ENCODE measurements around the gene AFF1.

The AFF1 gene

DNA sequence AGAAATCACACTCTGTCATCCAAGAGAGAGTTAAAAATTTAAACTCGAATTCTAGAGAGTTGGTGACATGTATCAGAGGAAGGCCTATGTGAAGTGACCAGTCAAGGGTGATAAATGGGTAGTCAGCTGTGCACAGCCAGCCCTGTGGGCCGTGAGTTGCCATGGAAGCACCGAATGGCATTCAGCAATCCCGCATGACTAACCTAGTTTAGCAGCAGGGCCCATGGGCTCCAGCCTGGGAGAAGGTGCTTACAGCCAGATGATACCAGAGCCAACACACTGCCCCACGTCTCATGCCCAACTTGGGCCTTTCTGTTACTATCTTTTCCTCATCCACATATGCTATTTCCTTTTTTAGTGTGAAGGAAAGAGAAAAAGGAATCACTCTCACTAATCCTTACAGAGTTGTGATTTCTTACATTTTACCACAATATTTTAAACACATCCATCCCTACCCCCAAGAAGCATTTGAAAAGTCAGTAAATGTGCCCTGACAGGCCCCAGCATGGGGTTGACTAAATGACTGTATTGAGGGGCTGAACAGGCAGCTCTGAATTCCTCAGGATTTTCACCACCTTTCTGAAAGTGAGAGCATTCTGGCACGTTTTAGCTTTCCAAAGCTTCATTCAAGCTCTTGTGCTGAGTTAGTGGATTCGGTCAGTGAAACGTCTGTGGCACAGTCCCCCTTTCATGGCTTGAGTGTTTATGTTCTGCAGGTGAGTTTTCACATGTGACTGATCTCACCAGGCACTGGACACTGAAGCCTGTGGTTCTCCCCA lies 104.2 kb downstream of the AFF1 start:
- no peak for TF ChIP-seq ZBTB7A (IDR thresholded peaks at IDR 0.05; ENCODE audit: low read depth)
- TF ChIP-seq YY1 (IDR thresholded peaks at IDR 0.05; ENCODE audit: low read depth) = no peak
- TF ChIP-seq TEAD4 (IDR thresholded peaks at IDR 0.05) = peak; percentile 84
- TF ChIP-seq, protein P1, sequence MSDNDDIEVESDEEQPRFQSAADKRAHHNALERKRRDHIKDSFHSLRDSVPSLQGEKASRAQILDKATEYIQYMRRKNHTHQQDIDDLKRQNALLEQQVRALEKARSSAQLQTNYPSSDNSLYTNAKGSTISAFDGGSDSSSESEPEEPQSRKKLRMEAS (IDR thresholded peaks at IDR 0.05) = peak; percentile 57
- TF ChIP-seq, protein P2, sequence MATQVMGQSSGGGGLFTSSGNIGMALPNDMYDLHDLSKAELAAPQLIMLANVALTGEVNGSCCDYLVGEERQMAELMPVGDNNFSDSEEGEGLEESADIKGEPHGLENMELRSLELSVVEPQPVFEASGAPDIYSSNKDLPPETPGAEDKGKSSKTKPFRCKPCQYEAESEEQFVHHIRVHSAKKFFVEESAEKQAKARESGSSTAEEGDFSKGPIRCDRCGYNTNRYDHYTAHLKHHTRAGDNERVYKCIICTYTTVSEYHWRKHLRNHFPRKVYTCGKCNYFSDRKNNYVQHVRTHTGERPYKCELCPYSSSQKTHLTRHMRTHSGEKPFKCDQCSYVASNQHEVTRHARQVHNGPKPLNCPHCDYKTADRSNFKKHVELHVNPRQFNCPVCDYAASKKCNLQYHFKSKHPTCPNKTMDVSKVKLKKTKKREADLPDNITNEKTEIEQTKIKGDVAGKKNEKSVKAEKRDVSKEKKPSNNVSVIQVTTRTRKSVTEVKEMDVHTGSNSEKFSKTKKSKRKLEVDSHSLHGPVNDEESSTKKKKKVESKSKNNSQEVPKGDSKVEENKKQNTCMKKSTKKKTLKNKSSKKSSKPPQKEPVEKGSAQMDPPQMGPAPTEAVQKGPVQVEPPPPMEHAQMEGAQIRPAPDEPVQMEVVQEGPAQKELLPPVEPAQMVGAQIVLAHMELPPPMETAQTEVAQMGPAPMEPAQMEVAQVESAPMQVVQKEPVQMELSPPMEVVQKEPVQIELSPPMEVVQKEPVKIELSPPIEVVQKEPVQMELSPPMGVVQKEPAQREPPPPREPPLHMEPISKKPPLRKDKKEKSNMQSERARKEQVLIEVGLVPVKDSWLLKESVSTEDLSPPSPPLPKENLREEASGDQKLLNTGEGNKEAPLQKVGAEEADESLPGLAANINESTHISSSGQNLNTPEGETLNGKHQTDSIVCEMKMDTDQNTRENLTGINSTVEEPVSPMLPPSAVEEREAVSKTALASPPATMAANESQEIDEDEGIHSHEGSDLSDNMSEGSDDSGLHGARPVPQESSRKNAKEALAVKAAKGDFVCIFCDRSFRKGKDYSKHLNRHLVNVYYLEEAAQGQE (IDR thresholded peaks at IDR 0.05; ENCODE audit: low read depth) = no peak
- TF ChIP-seq CREB1 (IDR thresholded peaks at IDR 0.05; ENCODE audit: low read depth) = no peak
- no peak for TF ChIP-seq CEBPB (IDR thresholded peaks at IDR 0.05)
- peak; percentile 7 for TF ChIP-seq NFIC (IDR thresholded peaks at IDR 0.05)
- TF ChIP-seq RAD21 (IDR thresholded peaks at IDR 0.05; ENCODE audit: low read depth) = peak; percentile 8; the same call in 1 of the 2 replicates
- no peak for TF ChIP-seq EGR1 (IDR thresholded peaks at IDR 0.05)
- TF ChIP-seq TAF1 (IDR thresholded peaks at IDR 0.05; ENCODE audit: low read depth) = no peak
- TF ChIP-seq TCF12 (IDR thresholded peaks at IDR 0.05; ENCODE audit: low read depth) = peak; percentile 80
- peak; percentile 85; the same call in 1 of the 2 replicates for TF ChIP-seq EP300 (IDR thresholded peaks at IDR 0.05; ENCODE audit: borderline replicate concordance)
- peak; percentile 50; the same call in 1 of the 2 replicates for TF ChIP-seq FOXM1 (IDR thresholded peaks at IDR 0.05; ENCODE audit: borderline replicate concordance, low read depth)
- TF ChIP-seq, protein P3, sequence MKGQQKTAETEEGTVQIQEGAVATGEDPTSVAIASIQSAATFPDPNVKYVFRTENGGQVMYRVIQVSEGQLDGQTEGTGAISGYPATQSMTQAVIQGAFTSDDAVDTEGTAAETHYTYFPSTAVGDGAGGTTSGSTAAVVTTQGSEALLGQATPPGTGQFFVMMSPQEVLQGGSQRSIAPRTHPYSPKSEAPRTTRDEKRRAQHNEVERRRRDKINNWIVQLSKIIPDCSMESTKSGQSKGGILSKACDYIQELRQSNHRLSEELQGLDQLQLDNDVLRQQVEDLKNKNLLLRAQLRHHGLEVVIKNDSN (IDR thresholded peaks at IDR 0.05) = peak; percentile 55; the same call in 1 of the 2 replicates

DNA sequence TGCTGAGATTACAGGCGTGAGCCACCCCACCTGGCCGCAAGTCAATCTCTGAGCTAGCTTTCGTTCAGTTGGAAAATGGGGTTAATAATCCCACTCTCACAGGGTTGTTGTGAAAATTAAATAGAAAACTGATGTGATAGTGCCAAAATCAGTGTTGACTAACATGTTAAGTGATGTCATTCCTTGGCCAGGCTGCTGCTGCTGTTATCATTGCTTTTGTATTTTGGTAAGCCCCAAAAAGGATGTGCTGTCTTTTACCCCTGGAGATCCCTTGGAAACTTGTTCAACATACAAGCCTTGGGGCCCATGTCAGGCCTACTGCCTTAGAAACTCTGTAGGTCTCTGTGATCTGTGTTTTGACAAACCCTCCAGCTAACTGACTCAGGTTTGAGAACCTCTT lies 106.3 kb downstream of the AFF1 start:
- TF ChIP-seq EGR1 (IDR thresholded peaks at IDR 0.05) = no peak
- TF ChIP-seq, protein P1 (IDR thresholded peaks at IDR 0.05) = no peak
- TF ChIP-seq FOXM1 (IDR thresholded peaks at IDR 0.05; ENCODE audit: borderline replicate concordance, low read depth) = no peak
- no peak for TF ChIP-seq ZBTB7A (IDR thresholded peaks at IDR 0.05; ENCODE audit: low read depth)
- TF ChIP-seq TCF12 (IDR thresholded peaks at IDR 0.05; ENCODE audit: low read depth) = no peak
- no peak for TF ChIP-seq RAD21 (IDR thresholded peaks at IDR 0.05; ENCODE audit: low read depth)
- TF ChIP-seq CREB1 (IDR thresholded peaks at IDR 0.05; ENCODE audit: low read depth) = no peak
- no peak for TF ChIP-seq CEBPB (IDR thresholded peaks at IDR 0.05)
- no peak for TF ChIP-seq NFIC (IDR thresholded peaks at IDR 0.05)

DNA sequence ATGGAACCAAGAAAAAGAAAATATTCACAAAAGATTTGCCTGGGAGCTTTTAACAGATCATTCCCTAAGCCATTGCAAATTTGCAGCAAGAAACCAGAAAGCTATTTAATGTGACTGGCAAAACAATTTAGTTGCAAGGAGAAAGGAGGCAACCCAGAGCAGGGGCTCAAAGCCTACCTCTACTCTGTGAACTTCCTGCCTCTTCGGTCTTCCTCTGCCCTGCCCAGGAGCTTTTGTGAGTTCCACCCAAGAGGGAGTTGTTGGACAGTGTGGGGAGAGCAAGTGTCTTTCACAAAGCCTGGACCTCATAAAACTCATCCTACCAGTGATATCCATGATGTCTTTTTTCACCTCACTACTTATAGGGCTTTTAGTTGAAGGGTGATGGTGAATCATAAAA lies 107.4 kb downstream of the AFF1 start:
- TF ChIP-seq YY1 (IDR thresholded peaks at IDR 0.05; ENCODE audit: low read depth) = no peak
- TF ChIP-seq TCF12 (IDR thresholded peaks at IDR 0.05; ENCODE audit: low read depth) = no peak

DNA sequence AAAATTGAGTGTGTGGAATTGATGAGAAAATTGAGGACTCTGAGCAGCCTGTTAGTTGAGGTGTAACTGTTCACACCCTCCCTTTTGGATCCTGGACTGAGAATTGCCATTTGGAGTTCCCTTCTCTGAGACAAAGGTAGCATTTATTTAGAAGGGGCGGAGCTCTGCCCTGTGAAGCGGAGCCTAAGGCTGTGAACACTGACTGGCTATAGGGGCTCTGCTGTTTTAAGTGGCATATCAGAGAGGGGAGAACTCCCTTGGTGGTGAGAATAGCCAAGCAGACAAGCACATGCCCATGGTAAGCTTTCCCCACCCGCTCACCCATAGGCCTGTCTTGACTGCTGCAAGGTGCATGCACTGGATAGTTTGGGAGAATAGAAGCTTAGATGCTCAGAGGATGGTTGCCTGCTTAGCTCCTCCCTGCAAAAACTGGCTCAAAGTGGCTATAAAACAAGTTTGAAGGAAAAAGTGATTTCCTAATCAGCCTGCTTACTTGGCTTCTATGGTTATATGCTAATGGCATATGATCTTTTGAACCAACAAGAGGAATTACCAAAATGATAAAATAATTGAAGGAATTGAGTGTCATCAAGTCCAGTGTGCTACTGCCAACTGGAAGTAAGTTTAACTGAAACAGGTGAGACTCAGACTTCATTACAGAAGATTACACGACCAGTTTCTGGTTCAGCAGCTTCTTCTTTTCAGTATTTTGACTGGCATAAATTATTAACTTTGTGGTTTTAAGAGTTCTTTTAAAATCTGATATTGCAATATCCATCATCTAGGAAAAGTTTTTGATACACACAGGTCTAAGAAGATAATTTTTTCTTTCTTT lies 108.4 kb downstream of the AFF1 start:
- TF ChIP-seq YY1 (IDR thresholded peaks at IDR 0.05; ENCODE audit: low read depth) = no peak
- TF ChIP-seq TCF12 (IDR thresholded peaks at IDR 0.05; ENCODE audit: low read depth) = 0 out of 2 replicates have a peak, but pooled peaks have one; percentile 29
- no peak for TF ChIP-seq FOXM1 (IDR thresholded peaks at IDR 0.05; ENCODE audit: borderline replicate concordance, low read depth)
- no peak for TF ChIP-seq CEBPB (IDR thresholded peaks at IDR 0.05)
- peak; percentile 38; the same call in 1 of the 2 replicates for TF ChIP-seq EP300 (IDR thresholded peaks at IDR 0.05; ENCODE audit: borderline replicate concordance)
- TF ChIP-seq, protein P3 (IDR thresholded peaks at IDR 0.05) = no peak
- TF ChIP-seq, protein P1 (IDR thresholded peaks at IDR 0.05) = peak; percentile 29; the same call in 1 of the 2 replicates

DNA sequence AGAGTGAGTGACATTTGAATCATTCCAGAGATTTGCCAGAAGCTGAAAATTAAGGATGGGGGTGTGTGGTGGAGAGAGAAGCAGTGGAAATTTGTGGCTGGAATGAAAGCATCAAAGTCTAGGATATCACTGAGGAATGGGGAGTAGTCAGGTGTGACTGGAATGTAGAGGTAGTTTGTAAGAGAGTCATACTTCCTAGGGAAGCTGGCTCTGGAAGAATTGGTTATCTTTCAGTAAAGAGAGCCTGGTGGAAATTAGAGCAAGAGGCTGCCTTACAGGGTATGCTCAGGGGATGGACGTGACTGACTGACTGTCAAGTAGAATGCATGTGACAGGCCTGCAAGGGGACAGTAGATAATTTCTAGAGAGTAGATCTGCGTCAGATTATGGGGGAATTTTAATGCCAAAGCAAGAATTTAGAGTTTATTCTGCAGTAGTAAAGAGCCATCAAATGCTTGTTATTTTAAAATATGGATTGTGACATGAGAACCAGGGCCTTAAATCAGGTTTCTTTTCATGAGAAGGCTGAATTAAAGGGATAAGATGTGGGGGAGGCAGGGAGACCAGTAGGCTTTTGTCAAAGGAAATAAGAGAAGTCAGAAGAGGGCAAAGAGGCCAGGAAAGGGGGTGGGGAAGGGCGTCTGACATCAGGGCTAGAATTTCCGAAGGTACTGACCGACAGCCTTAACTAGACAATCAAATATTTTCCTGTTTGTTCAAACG lies 109.9 kb downstream of the AFF1 start:
- peak; percentile 13; the same call in 1 of the 2 replicates for TF ChIP-seq RAD21 (IDR thresholded peaks at IDR 0.05; ENCODE audit: low read depth)
- no peak for TF ChIP-seq ZBTB7A (IDR thresholded peaks at IDR 0.05; ENCODE audit: low read depth)
- TF ChIP-seq TCF12 (IDR thresholded peaks at IDR 0.05; ENCODE audit: low read depth) = peak; percentile 81
- peak; percentile 91 for TF ChIP-seq TEAD4 (IDR thresholded peaks at IDR 0.05)
- no peak for TF ChIP-seq YY1 (IDR thresholded peaks at IDR 0.05; ENCODE audit: low read depth)
- no peak for TF ChIP-seq CEBPB (IDR thresholded peaks at IDR 0.05)
- TF ChIP-seq CREB1 (IDR thresholded peaks at IDR 0.05; ENCODE audit: low read depth) = no peak
- TF ChIP-seq TAF1 (IDR thresholded peaks at IDR 0.05; ENCODE audit: low read depth) = no peak
- TF ChIP-seq EP300 (IDR thresholded peaks at IDR 0.05; ENCODE audit: borderline replicate concordance) = peak; percentile 90
- TF ChIP-seq, protein P2 (IDR thresholded peaks at IDR 0.05; ENCODE audit: low read depth) = no peak
- peak; percentile 83 for TF ChIP-seq FOXM1 (IDR thresholded peaks at IDR 0.05; ENCODE audit: borderline replicate concordance, low read depth)
- 0 out of 2 replicates have a peak, but pooled peaks have one; percentile 47 for TF ChIP-seq NFIC (IDR thresholded peaks at IDR 0.05)
- TF ChIP-seq EGR1 (IDR thresholded peaks at IDR 0.05) = no peak
- TF ChIP-seq, protein P1 (IDR thresholded peaks at IDR 0.05) = peak; percentile 33; the same call in 1 of the 2 replicates
- TF ChIP-seq, protein P3 (IDR thresholded peaks at IDR 0.05) = no peak
